Hepatocyte (in vitro differentiated cells): ENCODE measurements around the gene PLK5. TPM values are rescaled to one million over a fixed set of nuclear protein-coding genes. Genes with fewer than 3 reads are reported as not detected.

Source experiments
- DNase-seq: peaks from one replicate; pipeline ENCODE4 v3.0.0-alpha.2; 2016; ENCODE audit warnings: low spot score
- H2AFZ ChIP-seq: fragments of 200-600 bp; sonication (generic); 2 replicates; pipeline ENCODE4 v1.6.0; 2016; ENCODE audit warnings: antibody characterized with exemption, mild to moderate bottlenecking
- H3K27ac ChIP-seq: fragments of 200-600 bp; sonication (generic); 2 replicates; pipeline ENCODE4 v1.5.1; 2016; ENCODE audit warnings: mild to moderate bottlenecking
- H3K27me3 ChIP-seq: fragments of 200-600 bp; sonication (generic); 2 replicates; pipeline ENCODE4 v1.6.1; 2016
- H3K36me3 ChIP-seq: fragments of 200-600 bp; sonication (generic); replicated peaks from 2 replicates; pipeline ENCODE4 v1.5.1; 2016; ENCODE audit warnings: low read depth; ENCODE audit not compliant: insufficient read depth
- H3K4me1 ChIP-seq: fragments of 200-600 bp; sonication (generic); 2 replicates; pipeline ENCODE4 v1.5.1; 2016; ENCODE audit warnings: mild to moderate bottlenecking, moderate library complexity; ENCODE audit not compliant: insufficient read depth
- H3K4me2 ChIP-seq: fragments of 200-600 bp; sonication (generic); 2 replicates; pipeline ENCODE4 v1.6.0; 2016
- H3K4me3 ChIP-seq: fragments of 200-600 bp; sonication (generic); 2 replicates; pipeline ENCODE4 v1.5.1; 2016; ENCODE audit warnings: mild to moderate bottlenecking
- H3K79me2 ChIP-seq: fragments of 200-600 bp; sonication (generic); 2 replicates; pipeline ENCODE4 v1.6.0; 2017; ENCODE audit warnings: mild to moderate bottlenecking
- H3K9me2 ChIP-seq: fragments of 200-600 bp; sonication (generic); replicated peaks from 2 replicates; pipeline ENCODE4 v1.6.0; 2017; ENCODE audit warnings: mild to moderate bottlenecking; ENCODE audit not compliant: insufficient read depth
- H3K9me3 ChIP-seq: fragments of 200-600 bp; sonication (generic); 2 replicates; pipeline ENCODE4 v1.5.1; 2016; ENCODE audit warnings: low read depth, mild to moderate bottlenecking
- H4K20me1 ChIP-seq: fragments of 200-600 bp; sonication (generic); 2 replicates; pipeline ENCODE4 v1.6.0; 2016; ENCODE audit warnings: mild to moderate bottlenecking; ENCODE audit not compliant: insufficient read depth, poor library complexity, severe bottlenecking
- EZH2 ChIP-seq: fragments of 200-600 bp; sonication (generic); IDR thresholded peaks from 2 replicates; pipeline ENCODE4 v1.6.1; 2016; ENCODE audit warnings: antibody characterized with exemption, mild to moderate bottlenecking, borderline replicate concordance
- EZH2phosphoT487 ChIP-seq: fragments of 200-600 bp; sonication (generic); IDR thresholded peaks from one replicate; pipeline ENCODE4 v1.6.1; 2018; ENCODE audit warnings: antibody characterized with exemption, mild to moderate bottlenecking, low read depth, moderate library complexity; ENCODE audit not compliant: unreplicated experiment, severe bottlenecking
- WGBS: methylation state at CpG from one replicate; pipeline ENCODE4 v1.1.6; 2016; ENCODE audit warnings: low lambda C conversion rate; ENCODE audit errors: missing lambda C conversion rate; 5-methylcytosine and 5-hydroxymethylcytosine counted together
- polyA plus RNA-seq: library from polyadenylated mRNA; unstranded; fragments of >200 nt; fragmentation: Nextera tagmentation; extraction: Ambion mirVana; gene quantifications from 2 replicates; pipeline ENCODE4 v1.2.1, GENCODE V29; 2016
- total RNA-seq: library from RNA; depleted of rRNA; stranded (reverse); fragments of >200 nt; gene quantifications from 2 replicates; pipeline ENCODE4 v1.2.3, GENCODE V29; 2014
- TF ChIP-seq, protein P1 (sequence below): fragments of 200-600 bp; sonication (generic); IDR thresholded peaks from 2 replicates; pipeline ENCODE4 v1.5.1; 2016; ENCODE audit warnings: antibody characterized with exemption, mild to moderate bottlenecking; ENCODE audit not compliant: poor library complexity

PLK5 gene
- total and polyA plus RNA-seq, 2 experiments from 2014 or later = 0.53 TPM; not detected in 1

DNA sequence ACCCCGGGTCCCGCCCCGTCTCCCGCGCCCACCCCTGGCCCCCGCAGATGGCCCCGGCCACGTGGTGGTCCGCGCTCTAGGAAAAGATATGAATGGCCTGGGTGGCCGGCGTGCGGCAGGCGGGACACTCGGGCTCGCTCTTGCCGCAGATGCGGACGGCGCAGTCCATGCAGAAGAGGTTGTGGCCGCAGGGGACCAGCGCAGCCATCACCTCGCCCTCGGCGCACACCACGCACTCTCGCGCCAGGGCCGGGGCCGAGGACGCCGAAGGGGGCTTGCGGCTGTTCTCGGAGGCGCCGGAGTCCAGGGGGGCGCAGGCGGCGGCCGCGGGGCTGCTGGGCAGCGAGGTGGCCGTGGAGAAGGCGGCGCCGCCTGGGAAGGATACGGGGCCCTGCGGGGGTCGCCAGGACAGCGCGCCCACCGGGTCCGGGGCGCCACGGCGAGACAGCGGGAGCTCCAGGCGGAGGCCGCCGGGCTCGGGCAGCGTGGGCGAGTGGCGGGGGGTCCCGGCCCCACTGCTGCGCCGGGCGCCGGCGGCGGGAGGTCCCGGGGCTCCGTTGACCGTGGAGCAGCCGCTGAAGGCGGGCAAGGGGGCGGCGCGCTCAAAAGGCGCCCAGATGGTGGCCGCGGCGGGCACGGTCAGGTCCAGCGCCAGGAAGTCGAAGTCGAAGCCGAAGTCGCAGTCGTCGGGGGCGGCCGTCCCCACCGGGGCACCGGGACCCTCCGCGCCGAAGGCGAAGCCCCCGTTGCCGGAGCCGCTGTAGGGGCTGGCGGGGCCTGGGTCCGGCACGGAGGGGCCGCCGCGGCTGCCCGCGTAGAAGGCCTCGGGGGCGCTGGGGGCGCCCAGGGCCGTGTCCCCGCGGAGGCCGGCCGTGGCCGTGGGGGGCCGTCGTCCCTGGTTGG lies 31.9 kb downstream of the PLK5 start:
- no peak overlapping the region for H2AFZ ChIP-seq
- no peaks in the 10 kb centered on the region for H3K27me3 ChIP-seq
- H3K9me3 ChIP-seq = no peaks in the 10 kb centered on the region
- no peak overlapping the region for H3K27ac ChIP-seq
- peak; percentile 4 for DNase-seq
- WGBS = 98% methylated on average over 75 of the region's 121 CpGs
- no peaks in the 10 kb centered on the region for H3K36me3 ChIP-seq
- H4K20me1 ChIP-seq = peaks cover 48% of the 10 kb centered on the region
- H3K4me2 ChIP-seq = no peak overlapping the region
- H3K9me2 ChIP-seq = no peaks in the 10 kb centered on the region
- no peaks in the 10 kb centered on the region for H3K4me1 ChIP-seq
- peaks cover 39% of the 10 kb centered on the region for H3K79me2 ChIP-seq
- no peak overlapping the region for H3K4me3 ChIP-seq
- TF ChIP-seq EZH2phosphoT487 (no peak), EZH2 (no peak)
- TF ChIP-seq, protein P1, sequence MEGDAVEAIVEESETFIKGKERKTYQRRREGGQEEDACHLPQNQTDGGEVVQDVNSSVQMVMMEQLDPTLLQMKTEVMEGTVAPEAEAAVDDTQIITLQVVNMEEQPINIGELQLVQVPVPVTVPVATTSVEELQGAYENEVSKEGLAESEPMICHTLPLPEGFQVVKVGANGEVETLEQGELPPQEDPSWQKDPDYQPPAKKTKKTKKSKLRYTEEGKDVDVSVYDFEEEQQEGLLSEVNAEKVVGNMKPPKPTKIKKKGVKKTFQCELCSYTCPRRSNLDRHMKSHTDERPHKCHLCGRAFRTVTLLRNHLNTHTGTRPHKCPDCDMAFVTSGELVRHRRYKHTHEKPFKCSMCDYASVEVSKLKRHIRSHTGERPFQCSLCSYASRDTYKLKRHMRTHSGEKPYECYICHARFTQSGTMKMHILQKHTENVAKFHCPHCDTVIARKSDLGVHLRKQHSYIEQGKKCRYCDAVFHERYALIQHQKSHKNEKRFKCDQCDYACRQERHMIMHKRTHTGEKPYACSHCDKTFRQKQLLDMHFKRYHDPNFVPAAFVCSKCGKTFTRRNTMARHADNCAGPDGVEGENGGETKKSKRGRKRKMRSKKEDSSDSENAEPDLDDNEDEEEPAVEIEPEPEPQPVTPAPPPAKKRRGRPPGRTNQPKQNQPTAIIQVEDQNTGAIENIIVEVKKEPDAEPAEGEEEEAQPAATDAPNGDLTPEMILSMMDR = no peak

DNA sequence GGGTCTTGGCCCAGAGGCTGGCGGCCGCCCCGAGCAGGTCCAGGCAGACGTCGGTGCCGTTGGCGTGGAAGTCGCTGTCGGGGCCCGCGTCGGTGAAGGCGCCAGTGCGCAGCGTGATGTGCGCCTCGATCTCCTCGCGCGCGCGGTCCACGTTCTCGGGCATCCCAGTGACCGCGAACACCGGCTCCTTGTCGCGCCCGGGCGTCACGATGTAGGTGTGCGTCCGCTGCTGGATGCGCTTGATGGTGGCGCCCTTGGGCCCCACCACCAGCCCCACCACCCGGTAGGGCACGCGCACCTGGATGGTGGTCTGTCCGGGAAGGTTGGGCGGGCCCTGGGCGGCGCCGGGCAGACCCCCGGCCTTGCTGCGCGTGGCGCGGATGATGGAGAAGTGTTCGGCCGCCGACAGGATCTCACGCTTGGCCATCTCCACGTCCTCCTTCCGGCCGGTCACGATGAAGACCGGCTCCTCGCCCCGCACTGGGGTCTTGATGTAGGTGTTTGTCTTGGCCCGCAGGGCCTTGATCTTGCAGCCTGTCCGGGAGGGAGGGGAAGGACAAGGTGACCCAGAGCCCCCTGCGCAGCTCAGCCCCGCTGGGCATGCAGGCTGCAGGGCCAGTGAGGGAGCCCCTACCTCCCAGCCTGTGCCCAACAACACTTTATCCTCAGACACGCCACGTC lies 32.7 kb downstream of the PLK5 start:
- WGBS = 99% methylated on average over 45 of the region's 66 CpGs
- H2AFZ ChIP-seq = no peak overlapping the region
- peaks cover 56% of the 10 kb centered on the region for H4K20me1 ChIP-seq
- TF ChIP-seq EZH2 (no peak), EZH2phosphoT487 (no peak)
- TF ChIP-seq, protein P1 = no peak
- H3K79me2 ChIP-seq = peaks cover 47% of the 10 kb centered on the region
- H3K4me3 ChIP-seq = no peak overlapping the region
- DNase-seq = no peak
- no peaks in the 10 kb centered on the region for H3K9me2 ChIP-seq
- H3K9me3 ChIP-seq = no peaks in the 10 kb centered on the region
- H3K4me2 ChIP-seq = no peak overlapping the region
- H3K27me3 ChIP-seq = no peaks in the 10 kb centered on the region
- no peaks in the 10 kb centered on the region for H3K4me1 ChIP-seq
- no peak overlapping the region for H3K27ac ChIP-seq
- no peaks in the 10 kb centered on the region for H3K36me3 ChIP-seq

GRCh38 chr19:1558552-1558951 lies 34.7 kb downstream of the PLK5 start:
- 92% methylated on average over 12 of the region's 12 CpGs for WGBS
- Histone ChIP-seq H2AFZ (no peak overlapping the region), H4K20me1 (peaks cover 77% of the 10 kb centered on the region), H3K27ac (no peak overlapping the region), H3K79me2 (peaks cover 67% of the 10 kb centered on the region), H3K9me2 (no peaks in the 10 kb centered on the region), H3K4me1 (no peaks in the 10 kb centered on the region), H3K36me3 (no peaks in the 10 kb centered on the region), H3K4me2 (no peak overlapping the region), H3K27me3 (no peaks in the 10 kb centered on the region), H3K4me3 (no peak overlapping the region), H3K9me3 (no peaks in the 10 kb centered on the region)
- no peak for DNase-seq
- TF ChIP-seq, protein P1 = no peak
- TF ChIP-seq EZH2phosphoT487 = no peak
- TF ChIP-seq EZH2 = no peak
